Airway epithelial cell (primary cell): Measurements from ENCODE around the gene PLLP. TPM values are rescaled to one million over a fixed set of nuclear protein-coding genes. Genes with fewer than 3 reads are reported as not detected.

ENCODE experiments used
- total RNA-seq: library from RNA; depleted of rRNA; stranded (reverse); fragments of >200 nt; gene quantifications from 2 replicates; pipeline ENCODE4 v1.2.3, GENCODE V29; 2015

The PLLP gene, protein sequence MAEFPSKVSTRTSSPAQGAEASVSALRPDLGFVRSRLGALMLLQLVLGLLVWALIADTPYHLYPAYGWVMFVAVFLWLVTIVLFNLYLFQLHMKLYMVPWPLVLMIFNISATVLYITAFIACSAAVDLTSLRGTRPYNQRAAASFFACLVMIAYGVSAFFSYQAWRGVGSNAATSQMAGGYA
- total RNA-seq = 7.5 and 8.6 TPM in 2 replicates

GRCh38 chr16:57284209-57284951, at the start of gene PLLP:
Gene PLLP, minus strand, starts transcription at chr16:57284672. Its CDS starts 132 bp downstream, at chr16:57284540.

DNA sequence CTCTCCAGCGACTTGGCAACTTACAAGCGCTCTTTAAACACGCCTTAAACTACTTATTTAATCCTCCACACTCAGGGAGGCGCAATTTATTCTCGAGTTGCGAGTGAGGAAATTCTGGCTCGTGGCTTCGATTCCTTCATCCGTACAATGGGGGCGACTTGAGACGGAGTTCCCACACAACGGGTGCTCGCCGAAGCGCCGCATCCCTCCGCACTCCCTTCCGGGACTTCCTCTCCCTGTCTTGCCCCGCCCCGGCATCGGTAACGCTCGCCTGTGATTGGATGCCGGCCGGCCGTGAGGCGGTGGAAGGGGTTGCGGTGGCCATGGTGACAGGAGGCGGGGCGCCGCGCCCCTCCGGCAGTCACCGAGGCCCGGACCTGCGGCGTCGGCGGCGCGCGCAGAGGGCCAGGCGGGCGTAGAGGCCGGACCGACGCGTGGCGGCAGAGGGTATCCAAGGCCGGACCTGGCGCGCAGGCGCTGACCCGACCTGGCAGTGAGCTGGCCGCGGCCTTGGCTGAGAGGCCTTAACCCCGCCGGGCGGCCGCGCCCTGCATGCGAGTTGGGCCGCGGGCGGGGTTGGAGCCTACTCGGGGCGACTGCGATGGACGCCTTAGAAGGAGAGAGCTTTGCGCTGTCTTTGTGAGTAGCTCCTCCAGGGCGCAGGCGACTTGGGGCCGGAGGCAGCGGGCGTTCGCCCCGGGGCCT, 39.6 kb downstream of the PLLP start, which contains the start of gene ARL2BP:
Gene ARL2BP (plus strand): TSS at position 493 of the 705 bp plus-strand sequence. CDS start 109 bp downstream, at position 602.

Other genes with a start within 250 kb of the PLLP start
- 14.4 and 23.8 TPM in 2 replicates for gene CPNE2, start 192.1 kb downstream of the PLLP start, total RNA-seq
- gene PSME3IP1, start 98.6 kb downstream of the PLLP start, total RNA-seq = 47.8 and 63.6 TPM in 2 replicates
- gene RSPRY1, start 98.3 kb downstream of the PLLP start, total RNA-seq = 25.8 and 29.8 TPM in 2 replicates
- 67.3 and 73.6 TPM in 2 replicates for gene ARL2BP, start 39.4 kb downstream of the PLLP start, total RNA-seq
- 0.35 TPM in 1 of 2 replicates, not detected in the other for gene CCL22, start 74.1 kb upstream of the PLLP start, total RNA-seq
- 6.7 and 9.9 TPM in 2 replicates for gene CX3CL1, start 87.8 kb upstream of the PLLP start, total RNA-seq
- gene CCL17, start 120.1 kb upstream of the PLLP start, total RNA-seq = not detected in 2 replicates
- gene CIAPIN1, start 162.7 kb upstream of the PLLP start, total RNA-seq = 45.3 and 51.7 TPM in 2 replicates
- 38.3 and 48.1 TPM in 2 replicates for gene COQ9, start 162.8 kb upstream of the PLLP start, total RNA-seq
- 82.1 and 107 TPM in 2 replicates for gene POLR2C, start 178.0 kb upstream of the PLLP start, total RNA-seq
- gene DOK4, start 201.8 kb upstream of the PLLP start, total RNA-seq = 12.7 and 14.5 TPM in 2 replicates